COLO829 (cell line): Measurements from ENCODE around the gene SHROOM3.

Source experiments
- DNase-seq: peaks from one replicate; pipeline ENCODE4 v3.0.0; 2012; ENCODE audit warnings: low spot score

The SHROOM3 gene

DNA sequence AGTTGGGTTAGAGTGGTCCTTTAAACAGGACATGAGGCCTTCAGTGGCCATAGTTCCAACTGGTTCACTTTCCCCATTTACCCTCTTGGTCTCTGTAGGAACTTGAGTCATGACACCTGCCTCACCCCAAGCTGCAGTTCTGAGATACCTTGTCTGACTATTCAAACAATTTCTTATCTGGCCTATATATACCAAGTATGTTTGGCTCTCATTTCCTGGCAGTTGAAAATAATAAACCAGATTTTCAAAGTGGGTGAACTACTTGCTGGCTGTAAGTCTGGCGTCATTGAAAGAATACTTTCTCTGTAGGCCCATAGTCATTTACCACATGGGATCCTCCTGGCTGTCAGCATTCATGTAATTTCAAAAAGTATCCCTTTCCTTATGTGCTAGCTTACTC lies 228.8 kb downstream of the SHROOM3 start:
- DNase-seq: no peak

DNA sequence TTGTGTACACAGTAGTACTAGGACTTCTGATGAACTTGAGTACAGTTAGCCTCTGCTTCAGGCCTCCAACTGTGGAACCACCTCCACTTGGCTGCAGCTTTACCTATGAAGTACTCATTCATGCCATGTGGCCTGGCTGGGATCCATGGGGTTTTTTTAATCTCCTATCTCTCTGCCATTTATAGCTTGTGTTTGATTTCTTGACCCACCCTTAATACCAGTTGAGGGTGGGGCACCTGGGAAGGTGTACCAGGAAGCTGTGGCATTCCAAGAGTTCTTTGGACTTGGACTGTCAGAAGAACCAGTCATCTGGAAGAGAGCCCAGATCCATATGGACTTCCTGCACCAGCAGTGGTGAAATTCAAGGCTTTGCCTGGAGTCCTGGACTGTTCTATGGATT lies 230.1 kb downstream of the SHROOM3 start:
- DNase-seq: no peak

DNA sequence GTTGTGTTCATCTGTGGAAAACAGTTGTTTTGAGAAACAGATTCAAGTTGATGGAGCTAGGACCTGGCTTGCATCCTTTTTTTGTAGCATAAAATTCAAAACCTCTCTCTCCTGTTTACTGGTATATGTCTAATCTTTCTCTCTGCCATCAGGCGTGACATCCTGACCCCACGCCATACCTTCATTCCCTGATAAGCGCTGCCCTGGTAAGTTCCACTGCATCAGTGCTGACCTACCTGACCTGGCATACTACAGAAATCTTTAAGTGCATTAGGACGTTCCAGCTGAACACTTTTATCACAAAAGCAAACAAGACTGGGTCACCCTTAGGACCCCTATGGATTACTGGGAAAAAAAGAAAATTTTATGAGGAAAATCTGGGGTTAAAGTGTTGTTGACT lies 230.7 kb downstream of the SHROOM3 start:
- DNase-seq: no peak

DNA sequence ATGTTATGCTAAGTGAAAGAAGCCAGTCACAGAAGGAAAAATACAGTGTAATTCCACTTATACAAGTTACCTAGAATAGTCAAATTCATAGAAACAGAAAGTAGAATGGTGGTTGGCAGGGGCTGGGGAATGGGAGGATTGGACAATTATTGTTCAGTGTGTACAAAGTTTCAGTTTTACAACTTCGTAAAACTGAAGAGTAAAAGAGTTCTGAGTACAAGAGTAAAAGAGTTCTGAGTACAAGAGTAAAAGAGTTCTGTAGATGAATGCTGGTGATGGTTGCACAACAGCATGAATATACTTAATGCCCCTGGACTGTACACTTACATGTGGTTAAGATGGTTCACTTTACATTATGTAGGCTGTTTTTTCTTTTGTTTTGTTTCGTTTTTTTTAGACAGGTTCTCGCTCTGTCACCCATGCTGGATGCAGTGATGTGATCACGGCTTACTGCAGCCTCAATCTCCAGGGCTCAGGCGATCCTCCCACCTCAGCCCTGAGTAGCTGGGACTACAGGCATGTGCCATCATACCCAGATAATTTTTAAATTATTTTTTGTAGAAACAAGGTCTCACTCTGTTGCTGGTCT lies 232.0 kb downstream of the SHROOM3 start:
- DNase-seq: no peak

DNA sequence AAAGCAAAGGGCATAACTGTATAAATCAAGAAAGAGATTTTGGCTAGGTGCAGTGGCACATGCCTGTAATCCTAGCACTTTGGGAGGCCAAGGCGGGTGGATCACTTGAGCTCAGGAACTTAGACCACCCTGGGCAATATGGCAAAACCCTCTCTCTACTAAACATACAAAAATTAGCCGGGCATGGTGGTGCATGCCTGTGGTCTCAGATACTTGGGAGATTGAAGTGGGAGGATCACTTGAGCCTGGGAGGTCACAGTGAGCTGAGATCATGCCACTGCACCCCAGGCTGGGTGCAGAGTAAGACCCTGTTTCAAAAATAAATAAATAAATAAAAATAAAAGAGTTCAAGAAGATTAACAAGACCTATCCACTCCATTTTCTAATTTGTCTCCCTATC lies 235.6 kb downstream of the SHROOM3 start:
- no peak for DNase-seq

DNA sequence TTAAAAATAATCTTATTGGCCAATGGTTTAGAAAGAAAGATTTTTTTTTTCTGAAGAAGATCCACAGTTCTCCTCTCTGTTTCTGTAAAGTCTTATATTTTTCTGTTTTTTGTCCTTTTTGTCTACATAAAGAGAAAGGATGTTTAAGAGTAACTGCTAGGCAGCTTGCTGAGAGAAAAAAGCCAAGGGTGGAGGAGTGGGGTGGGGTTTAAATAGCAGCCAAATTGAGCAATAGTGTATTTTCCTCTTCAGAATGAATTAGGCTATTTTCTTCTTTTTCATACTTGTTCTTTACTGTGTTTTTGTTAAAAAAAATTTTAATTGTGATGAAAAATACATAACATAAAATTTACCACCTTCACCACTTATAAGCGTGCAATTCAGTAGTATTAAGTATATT lies 238.3 kb downstream of the SHROOM3 start:
- no peak for DNase-seq

DNA sequence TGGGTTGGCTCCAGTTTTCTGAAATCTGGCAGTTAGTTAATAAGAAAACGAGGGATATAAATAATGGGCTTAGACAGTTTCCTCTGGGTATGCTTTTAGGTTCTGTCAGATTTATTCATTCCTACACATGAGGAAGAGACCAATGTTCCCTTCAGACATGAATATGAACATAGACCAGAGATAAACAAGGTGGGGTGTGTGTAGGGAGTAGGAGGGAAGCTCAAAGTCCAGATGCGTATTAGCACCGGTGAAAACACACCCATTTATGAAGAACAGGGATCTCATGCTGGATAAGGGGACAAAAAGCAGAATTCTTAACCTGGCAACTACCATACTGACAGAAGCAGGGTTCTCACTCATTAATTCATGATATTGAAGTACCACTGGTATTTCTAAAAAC lies 240.0 kb downstream of the SHROOM3 start:
- DNase-seq: no peak

DNA sequence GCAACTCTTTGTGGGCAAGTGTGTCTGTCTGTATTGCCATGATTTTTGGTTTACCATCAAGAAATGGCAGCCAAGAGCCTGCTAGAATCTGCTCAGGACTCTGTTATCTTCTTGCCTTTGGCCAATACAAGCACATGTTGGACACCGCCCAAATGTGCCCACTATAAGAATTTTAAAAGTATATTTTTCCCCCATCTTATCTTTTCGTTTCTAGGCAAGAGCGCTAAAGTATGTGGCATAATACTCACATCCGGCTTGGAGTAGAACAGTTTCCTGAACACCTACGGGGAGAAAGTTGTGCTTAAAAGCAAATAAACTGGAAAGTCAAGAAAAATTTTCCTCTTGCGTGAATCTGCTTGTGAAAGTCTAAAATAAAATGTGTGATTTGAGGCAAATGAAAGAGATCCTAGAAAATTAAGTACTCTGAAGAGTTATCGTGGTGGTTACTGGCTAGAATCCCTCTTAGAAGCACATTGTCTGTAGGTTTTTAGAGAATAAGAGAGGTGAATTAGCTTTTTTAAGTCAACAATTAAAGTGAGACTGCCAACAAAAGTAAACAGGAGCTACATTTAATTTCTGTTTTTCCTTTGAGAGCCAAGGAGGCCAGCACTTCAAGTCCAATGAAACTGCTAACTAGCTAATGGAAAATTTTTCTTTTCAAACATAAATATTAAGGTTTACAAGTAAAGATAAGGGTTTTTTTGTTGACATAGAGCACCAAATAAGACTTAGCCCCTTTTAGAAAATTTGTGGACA lies 242.7 kb downstream of the SHROOM3 start:
- DNase-seq: no peak

DNA sequence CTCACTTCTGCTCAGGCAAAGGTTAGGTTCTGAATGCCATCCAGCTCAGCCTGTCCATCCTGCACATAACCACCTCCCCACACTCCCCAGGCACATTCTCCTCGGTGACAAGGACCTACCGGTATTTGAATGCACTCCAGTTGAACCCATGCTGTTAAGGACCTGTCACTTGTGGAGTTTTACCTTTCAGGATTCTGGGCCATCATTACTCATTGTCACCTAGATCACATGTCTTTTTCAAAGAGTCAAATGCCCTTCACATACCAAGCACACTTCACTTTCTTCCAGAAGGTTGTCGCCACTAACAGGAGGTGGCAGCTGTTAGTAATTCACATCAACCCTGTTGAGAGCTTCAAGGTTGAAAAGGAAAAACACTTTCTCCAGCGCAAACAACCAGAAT lies 244.7 kb downstream of the SHROOM3 start:
- DNase-seq: no peak

DNA sequence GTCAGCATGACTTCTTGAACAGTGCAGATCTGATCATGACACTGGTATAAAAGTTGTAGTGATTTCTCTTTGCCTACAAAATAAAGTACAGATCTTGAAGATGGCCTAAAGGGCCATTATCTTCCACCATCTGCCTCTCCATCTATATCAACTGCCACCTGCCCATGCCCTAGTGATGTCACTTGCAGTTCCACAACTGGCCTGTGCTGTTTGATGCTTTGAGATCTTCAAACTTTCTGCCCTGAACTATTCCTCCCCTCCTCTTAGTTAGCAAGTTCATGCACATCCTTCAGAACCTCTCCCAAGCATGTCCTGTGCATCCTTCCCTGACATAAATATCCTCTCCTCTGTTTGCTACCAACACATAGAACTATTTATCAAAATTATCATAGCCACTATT lies 245.9 kb downstream of the SHROOM3 start:
- DNase-seq: no peak

DNA sequence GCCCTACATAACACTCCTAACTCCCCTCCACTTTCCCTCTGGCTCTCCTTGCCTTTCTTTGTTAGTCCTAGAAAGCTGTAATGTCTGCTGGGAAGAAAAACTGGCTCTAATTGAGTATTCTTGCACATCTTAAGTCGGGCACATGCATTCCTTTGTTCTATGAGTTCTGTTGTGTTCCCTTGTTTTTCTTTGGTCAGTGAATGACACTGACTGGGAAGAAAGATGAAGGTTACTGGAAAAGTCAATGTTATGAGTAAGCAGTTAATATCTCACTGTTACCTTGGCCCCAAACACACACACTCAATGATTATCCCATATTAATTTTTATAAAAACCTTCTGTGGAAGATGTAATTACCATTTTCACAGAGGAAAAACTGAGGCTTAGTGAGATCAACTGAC lies 247.0 kb downstream of the SHROOM3 start:
- DNase-seq: no peak

DNA sequence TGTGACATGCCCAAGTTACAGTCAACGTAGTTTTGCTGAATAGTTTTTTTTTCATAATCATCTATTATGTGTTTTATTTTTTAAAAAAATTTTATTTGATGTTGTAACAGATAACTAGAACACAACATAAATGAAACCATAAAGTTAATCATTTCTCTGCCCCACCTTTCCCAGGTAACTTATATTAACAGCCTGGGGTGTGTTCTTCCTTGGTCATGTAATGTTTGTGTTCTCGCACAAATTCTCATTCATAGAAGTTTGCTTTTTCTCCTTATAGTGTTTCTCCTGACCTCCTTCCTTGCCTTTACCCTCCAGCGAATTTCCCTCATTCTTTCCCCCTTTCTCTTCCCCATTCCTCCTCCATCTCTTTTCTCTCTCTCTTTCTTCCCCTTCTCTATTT lies 248.1 kb downstream of the SHROOM3 start:
- no peak for DNase-seq

DNA sequence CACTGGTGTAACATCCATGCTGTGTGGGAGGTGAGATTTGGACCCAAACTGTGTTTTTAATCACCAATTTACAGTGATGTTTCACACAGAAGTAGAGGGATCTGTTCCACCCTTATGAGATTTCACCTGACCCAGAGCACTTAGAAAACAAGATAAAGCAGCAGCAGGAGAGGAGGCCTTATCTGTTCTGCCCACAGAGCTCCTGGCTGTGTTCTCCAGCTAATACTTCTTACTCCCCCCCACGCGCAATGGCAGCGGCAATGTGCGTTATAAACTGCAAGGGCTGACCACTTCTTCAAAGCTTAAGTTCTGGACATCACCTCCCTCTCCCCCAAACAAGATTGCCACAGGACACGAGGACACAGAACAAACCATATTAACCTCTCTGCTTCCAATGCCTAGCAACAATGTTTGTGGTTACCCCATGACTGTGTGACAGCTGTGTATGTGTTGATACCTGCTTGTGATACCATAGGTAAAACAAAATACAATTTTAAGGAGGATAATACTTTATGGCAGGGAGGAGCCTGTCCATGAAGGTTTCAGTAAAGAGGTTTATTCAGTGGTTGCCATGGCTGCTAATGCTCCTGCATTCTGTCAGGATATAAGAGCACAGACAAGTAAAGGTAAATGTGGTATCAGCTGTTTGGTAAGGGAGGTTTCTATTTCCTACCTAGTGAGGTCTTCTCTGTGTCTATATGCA lies 252.9 kb downstream of the SHROOM3 start:
- DNase-seq: no peak

DNA sequence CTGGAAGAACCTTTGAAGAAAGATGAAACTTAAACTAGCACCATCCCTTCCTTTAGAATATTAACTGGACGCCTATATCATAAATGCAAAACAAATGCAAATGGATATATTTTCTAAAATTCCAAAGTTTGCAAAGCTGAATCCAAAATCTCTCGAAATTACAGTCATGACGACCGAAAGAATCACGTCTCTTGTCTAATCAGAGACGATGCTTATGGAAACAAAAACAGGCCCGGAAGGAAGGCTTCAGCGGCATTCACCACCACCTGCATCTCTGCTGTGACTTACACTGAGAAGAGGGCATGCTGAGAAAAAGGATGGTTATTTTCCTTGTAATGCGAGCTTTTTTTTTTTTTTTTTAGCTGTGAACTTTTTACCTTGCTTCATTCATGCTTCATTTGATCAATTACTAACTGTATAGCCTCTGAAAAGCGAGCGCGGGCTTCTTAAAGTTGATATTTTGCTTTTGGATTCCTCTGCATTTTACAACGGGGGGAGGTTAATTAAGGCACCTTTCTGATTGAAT lies 253.7 kb downstream of the SHROOM3 start:
- DNase-seq: no peak

DNA sequence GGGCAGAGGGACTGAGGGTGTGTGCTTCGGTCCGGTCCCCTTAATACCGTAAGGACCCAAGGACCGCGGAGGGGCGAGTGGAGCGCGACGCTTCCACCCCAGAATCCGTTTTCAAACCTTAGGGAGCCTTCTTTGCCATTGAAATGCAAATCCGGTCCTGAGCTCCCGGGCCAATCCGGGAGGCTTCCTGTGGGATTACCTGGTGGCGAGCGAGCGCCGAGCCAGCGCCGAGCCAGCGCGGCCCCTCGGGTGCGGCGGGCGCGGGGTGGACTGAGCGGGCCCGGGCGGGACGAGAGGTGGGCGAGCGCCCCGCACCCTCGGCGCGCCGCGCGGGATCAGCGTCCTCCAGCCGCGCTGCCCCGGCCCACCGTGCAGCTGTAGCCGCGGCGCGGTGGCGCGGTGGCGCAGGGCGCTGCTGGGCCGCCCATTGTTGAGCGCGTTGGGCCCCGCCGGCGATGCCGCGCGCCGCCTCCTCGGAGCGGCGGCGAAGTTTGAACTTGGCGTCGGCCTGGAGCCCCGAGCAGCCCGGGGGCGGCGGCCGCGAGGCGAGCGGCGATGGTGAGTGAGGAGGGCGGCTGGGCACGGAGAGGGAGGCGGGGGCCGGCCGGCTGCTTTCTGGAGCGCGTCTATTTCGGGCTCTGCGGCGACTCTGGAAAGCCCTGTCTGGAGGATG lies 254.3 kb downstream of the SHROOM3 start:
- DNase-seq: no peak

DNA sequence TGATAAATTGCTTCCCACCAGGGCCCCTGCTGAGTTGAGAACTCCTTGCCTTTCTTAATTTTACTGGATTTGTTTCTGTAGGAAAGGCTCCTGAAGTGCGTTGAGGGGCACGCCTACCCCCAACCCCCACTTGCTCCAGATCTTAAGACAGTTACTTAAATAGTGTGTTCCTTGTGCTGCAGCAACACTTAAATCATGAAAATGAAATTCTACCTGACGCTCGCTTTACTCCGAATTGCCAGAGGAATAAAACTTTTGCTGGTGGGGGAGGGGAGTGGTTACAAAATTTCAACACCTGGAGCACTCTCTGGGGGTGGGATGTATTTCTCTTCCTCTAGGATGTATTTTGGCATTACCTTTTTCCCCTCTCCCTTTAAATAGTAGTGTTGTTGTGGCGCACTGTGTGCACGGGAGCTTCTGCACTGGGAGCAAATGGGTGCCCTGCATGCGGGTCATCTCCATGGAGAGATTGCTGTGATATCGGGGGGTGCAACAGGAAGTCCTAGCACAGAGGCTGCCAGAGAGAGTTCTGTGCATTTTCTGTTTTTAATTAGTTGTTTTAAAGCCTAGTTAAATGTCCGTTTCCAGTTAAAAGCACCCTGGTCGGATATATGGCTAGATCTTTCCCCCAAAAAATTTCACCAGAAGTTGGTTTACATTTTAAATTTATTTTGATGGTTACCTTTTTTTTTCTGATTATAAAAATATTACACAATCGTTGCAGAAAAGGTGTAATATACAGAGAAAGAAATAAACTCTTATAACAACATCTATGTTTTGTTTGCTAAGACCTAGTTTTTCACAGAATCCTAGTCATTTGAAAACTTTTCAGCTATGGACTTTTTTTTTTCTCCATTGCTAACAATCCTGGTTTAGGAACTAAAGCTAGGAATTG lies 255.2 kb downstream of the SHROOM3 start:
- no peak for DNase-seq

DNA sequence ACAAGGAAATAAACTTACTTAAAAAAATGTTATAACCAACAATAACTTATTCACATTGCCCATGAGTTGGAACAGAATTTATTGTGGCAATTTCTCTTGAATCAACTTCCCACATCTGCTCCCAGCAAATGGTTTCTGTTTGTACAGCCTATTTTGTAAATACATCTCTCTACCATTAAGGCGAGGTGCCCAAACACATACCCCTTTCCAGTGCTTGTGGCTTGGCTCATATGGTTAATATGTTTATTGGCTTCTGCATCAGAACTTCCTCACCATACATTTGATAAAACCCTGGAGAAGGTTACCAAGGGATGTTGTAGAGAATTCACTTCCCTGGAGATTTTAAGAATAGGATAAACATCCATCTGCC lies 255.9 kb downstream of the SHROOM3 start:
- DNase-seq: no peak

DNA sequence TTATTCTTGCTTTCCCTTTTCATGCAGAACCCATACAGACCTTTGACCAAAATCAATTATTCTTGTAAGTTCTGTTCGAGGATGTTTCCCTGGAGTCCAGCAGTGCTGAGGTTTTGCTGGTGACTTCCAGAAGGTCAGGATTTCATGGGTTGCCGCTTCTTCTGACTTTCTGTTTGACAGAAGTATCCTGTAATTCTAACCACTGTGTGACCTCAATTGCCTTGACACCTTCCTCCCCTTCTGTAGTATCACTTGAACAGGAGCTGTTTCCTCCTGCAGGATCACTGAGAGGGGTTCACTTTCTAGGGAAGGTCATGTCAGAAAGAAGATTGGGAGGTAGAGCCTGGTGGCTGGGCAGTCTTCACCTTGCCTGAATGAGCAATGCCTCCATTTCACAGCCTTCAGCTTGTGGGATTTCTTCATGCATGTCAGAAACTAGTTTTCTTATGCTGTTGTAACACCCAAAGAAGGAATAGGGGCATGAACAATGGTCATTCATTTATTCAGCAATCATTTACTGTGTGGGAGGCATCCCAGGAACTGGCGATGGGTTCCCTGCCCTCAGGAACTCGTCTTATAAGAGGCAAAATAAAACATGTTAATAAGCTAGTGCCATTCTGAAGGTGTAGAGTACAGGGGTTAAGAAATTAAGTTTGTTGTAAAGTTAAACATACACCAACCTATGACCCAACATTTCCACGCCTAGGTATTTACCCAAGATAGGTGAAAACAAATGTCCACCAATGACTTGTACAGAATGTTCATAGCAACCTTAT lies 257.0 kb downstream of the SHROOM3 start:
- DNase-seq: no peak

DNA sequence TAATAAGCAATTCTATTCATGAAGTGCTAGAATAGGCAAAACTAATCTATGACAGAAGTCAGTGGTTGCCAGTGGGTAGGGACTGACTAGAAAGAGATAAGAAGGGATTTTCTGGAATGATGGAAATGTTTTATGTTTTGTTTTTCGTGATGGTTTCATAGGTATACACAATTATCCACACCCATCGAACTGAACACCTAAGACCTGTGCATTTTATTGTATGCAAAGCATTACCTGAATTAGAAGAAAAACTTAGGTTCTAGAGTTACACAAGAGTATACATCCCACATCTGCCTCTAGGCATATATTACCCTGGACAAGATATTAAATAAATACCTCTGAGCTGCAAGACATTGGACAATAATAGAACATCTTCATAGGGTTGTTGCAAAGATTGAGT lies 257.7 kb downstream of the SHROOM3 start:
- DNase-seq: no peak

DNA sequence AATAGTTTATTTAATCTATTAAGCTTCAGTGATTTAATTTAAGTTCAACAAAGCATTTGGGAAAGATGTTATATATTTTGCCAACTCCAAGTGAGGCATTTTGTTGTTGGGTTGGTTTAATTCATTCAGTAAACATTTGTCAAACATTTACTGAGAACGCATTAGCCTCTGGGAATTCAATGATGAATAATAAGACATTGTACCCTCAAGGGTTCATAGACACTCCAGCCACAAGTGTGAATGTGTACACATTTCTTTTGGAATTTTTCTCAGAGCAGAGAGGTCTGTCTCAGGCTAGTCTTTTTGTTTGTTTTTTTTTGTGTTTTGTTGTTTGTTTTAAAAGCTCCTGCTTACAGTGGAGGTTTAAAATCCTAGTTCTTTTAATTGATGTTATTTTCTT lies 259.0 kb downstream of the SHROOM3 start:
- no peak for DNase-seq

DNA sequence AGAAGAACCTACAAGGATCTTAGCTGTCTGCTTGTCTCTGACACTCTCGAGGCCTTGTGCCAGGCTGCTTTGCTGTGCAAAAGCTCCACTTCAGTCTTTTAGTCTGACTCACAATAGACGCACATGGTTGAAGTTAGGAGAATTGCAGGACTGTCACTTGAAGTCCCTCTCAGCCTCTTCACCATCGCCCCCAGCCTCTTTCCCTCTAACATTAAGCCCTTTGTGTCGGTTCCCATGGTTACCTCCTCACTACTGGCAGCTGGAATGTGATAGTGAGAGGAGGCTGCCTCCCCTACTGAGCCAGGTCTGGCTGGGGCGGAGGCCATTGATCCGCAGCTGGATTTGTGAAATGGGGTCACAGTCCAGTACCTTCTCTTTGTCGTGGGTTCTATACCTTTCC lies 261.1 kb downstream of the SHROOM3 start:
- DNase-seq: no peak
